ENCODE results near the gene PIK3AP1.

The PIK3AP1 gene

DNA sequence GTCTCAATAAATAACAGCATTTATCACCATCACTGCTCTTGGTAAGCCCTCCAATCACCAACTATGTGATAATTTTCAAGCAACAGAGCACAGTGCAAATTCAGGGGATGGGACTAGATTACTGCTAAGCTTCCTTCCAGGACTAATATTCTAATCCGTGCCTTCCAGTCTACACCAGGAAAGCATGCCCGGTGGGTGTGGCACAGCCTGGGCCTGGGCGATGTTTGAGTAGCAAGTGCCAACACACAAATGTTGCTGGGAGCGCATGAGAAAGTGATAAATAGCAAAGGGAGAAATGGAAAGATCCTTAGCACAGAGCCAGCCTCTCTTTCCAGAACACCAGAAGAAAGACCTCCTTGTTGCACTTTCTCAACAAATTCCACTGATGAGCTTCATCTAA is 120.0 kb downstream of the PIK3AP1 start:
- DNase-seq (ENCODE audit: extremely low read depth, low read depth), result no peak
- TF ChIP-seq, protein P1, sequence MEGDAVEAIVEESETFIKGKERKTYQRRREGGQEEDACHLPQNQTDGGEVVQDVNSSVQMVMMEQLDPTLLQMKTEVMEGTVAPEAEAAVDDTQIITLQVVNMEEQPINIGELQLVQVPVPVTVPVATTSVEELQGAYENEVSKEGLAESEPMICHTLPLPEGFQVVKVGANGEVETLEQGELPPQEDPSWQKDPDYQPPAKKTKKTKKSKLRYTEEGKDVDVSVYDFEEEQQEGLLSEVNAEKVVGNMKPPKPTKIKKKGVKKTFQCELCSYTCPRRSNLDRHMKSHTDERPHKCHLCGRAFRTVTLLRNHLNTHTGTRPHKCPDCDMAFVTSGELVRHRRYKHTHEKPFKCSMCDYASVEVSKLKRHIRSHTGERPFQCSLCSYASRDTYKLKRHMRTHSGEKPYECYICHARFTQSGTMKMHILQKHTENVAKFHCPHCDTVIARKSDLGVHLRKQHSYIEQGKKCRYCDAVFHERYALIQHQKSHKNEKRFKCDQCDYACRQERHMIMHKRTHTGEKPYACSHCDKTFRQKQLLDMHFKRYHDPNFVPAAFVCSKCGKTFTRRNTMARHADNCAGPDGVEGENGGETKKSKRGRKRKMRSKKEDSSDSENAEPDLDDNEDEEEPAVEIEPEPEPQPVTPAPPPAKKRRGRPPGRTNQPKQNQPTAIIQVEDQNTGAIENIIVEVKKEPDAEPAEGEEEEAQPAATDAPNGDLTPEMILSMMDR (IDR thresholded peaks at IDR 0.05; ENCODE audit: low read depth, low read length, missing control alignments), result no peak
- no peak overlapping the region for H3K4me3 ChIP-seq (replicated peaks; ENCODE audit: low read depth, low read length)

DNA sequence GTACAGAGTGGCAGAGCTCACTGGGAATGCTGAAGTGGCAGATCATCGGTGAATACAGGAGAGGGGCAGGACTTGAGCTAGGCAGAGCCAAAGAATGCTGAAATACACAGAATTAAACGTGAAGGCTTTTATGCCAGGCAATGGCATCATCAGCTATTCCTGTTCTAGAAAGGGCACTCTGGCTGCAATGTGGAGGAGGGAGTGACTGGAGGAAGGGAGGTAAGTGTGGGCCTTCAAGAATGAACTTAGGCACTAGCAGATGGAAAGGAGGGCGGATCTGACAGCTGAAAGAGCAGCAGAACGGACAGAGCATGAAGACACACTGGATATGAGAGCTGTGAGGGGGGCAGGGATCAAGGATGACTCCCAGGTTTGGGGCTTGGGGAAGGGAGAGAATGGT is 121.5 kb downstream of the PIK3AP1 start:
- no peak overlapping the region for H3K4me3 ChIP-seq (replicated peaks; ENCODE audit: low read depth, low read length)
- no peak for DNase-seq (ENCODE audit: extremely low read depth, low read depth)
- TF ChIP-seq, protein P1 (IDR thresholded peaks at IDR 0.05; ENCODE audit: low read depth, low read length, missing control alignments), result no peak

DNA sequence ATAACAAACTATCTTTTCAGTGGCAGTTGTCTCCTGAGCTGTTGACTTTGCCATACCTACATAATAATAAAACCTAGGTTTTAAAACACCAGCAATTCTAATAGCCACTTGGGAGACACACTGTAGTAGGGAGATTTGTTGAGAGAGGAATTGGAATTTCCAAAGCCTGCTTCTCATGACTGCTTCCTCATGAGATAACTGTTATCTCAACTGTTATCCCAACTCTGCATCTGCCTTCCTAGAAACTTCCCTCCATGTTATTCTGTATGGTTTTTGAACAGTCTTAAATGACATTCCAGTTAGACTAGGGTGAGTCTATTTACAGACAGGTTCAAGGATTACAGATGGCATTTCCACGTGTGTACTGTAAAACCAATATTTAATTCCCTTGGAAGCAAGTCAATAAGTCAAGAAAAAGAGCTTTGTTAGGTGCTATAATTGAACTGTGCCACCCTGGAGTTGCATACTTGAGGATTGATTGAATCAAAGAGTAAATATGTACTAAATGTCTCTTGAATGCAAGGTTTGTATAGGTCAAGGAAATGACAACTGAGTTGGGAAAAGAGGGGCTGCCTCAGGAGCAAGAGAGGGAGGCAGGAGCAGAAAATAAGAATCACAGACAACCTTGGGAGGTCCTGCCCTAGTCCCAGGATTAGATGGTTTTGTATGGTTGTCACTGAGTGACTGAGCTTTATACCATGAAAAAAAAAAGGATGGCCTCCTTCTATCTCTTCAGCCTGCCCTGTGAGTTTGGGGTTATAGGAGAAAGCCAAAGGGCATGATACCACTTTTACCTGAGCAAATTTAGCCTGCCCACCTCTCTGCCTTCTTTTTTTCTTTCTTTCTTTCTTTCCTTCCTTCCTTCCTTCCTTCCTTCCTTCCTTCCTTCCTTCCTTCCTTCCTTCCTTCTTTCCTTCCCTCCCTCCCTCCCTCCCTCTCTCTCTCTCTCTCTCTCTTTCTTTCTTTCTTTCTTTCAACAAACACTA is 123.6 kb downstream of the PIK3AP1 start:
- TF ChIP-seq, protein P1 (IDR thresholded peaks at IDR 0.05; ENCODE audit: low read depth, low read length, missing control alignments), result no peak
- H3K4me3 ChIP-seq (replicated peaks; ENCODE audit: low read depth, low read length), result no peak overlapping the region
- no peak for DNase-seq (ENCODE audit: extremely low read depth, low read depth)

DNA sequence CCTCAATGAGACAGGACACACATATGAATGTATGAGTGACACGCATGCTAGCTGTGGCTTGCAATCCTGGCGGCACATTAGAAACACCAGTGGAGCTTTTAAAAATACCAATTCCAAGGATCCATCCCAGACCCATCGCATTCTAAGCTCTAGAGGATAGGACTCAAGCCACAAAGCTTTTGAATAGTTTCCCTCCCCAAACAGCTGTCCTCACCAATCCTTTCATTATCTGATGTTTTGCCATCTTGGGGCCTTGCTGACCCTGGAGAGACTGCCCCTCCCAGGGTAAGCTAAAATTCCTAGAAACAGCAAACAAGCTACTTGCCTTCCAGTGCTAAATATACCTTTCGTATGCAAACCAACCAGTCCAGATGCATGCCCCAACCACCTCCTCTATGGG is 124.6 kb downstream of the PIK3AP1 start:
- H3K4me3 ChIP-seq (replicated peaks; ENCODE audit: low read depth, low read length), result no peak overlapping the region
- TF ChIP-seq, protein P1 (IDR thresholded peaks at IDR 0.05; ENCODE audit: low read depth, low read length, missing control alignments), result no peak
- no peak for DNase-seq (ENCODE audit: extremely low read depth, low read depth)

DNA sequence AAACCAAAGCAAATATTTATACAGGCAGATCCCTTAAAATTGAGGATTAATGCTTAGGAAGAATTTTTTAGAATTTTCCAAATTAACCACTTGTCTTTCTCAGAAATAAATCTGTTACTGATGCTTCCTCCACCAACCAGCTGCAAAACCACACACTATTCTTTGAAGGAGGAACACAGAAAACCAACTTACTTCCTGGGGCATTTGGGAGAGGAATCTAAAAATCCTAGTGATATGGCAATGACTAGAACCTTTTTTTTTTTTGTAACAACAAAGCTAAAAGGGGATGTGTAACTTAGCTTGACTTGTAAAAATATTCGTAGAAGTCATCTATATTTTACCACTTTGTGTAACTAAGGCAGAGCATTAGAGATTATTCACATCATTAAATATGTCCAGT is 128.4 kb downstream of the PIK3AP1 start:
- no peak for DNase-seq (ENCODE audit: extremely low read depth, low read depth)
- TF ChIP-seq, protein P1 (IDR thresholded peaks at IDR 0.05; ENCODE audit: low read depth, low read length, missing control alignments), result no peak
- no peak overlapping the region for H3K4me3 ChIP-seq (replicated peaks; ENCODE audit: low read depth, low read length)

DNA sequence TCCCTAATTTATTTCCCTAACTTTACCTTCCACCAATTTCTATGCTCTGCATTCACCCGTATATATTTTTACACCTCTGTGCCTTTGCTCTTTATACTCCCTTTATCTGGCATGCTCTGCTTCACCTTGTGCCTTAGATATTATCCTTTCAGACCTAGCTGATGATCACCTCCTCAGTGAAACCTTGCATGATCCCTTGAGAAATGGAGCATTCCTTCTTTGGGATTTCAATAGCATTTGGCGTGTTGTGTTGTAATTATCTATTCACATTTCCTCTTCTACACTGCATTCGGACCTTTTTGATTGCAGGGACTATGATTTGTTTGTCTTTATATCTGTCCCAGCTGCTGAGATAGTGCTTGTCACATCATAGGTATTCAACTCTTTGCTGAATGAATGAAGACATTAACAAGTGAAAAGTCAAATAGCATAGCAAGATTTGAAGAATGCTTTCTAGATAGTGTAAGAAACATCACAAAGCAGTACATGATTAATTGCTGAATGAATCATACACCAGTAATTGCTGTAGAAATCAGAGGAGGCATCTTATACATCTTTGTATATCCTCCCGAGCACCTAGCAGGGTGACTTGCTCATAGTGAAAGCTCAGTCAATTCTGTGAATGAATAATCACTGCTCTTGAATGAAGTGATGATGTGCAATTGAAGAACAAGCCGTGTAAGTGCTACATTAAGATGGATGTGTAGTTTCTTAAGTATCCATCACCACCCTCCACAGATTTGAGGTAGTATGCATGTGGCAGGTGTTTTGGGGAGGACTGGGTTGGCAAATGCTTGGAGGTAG is 131.5 kb downstream of the PIK3AP1 start:
- TF ChIP-seq, protein P1 (IDR thresholded peaks at IDR 0.05; ENCODE audit: low read depth, low read length, missing control alignments), result no peak
- no peak for DNase-seq (ENCODE audit: extremely low read depth, low read depth)
- no peak overlapping the region for H3K4me3 ChIP-seq (replicated peaks; ENCODE audit: low read depth, low read length)

All from HFF-Myc (cell line).